GM12878 (cell line): ENCODE measurements around the gene ADAM19. TPM values are rescaled to one million over a fixed set of nuclear protein-coding genes. Genes with fewer than 3 reads are reported as not detected.

ENCODE experiments used
- BCLAF1 ChIP-seq: fragments of 450-650 bp; IDR thresholded peaks from 2 replicates; pipeline ENCODE4 v1.6.1; 2017; ENCODE audit warnings: antibody characterized with exemption, mild to moderate bottlenecking, moderate library complexity
- CUX1 ChIP-seq: IDR thresholded peaks from 2 replicates; pipeline ENCODE4 v1.6.1; 2012; ENCODE audit warnings: improper control_type of control experiment, low read depth, low read length; ENCODE audit not compliant: insufficient replicate concordance
- EED ChIP-seq: sonication (generic); IDR thresholded peaks from 2 replicates; pipeline ENCODE4 v1.6.1; 2016; ENCODE audit warnings: antibody characterized with exemption, low read depth
- EGR1 ChIP-seq, 2 experiments: IDR thresholded peaks; 1 replicate in 1 of 2; 2 replicates in 1 of 2; pipeline ENCODE4 v1.6.1; 2011 to 2012; ENCODE audit warnings: low read depth in 2 of 2, low read length in 2 of 2, borderline replicate concordance in 1 of 2, mild to moderate bottlenecking in 1 of 2, moderate library complexity in 1 of 2
- ELK1 ChIP-seq: IDR thresholded peaks from 2 replicates; pipeline ENCODE4 v1.6.1; 2012; ENCODE audit warnings: low read depth, low read length, improper control_type of control experiment
- ETV6 ChIP-seq, 2 experiments: fragments of 450-650 bp in 1 of 2; IDR thresholded peaks in 1 of 2; conservative IDR thresholded peaks in 1 of 2; 2 replicates each; pipeline ENCODE4 v1.6.1; 2014; ENCODE audit warnings: antibody characterized with exemption in 1 of 2, borderline replicate concordance in 1 of 2, low read depth in 1 of 2, mild to moderate bottlenecking in 1 of 2, moderate library complexity in 1 of 2
- GABPA ChIP-seq: IDR thresholded peaks from 2 replicates; pipeline ENCODE4 v1.6.1; 2014; ENCODE audit warnings: antibody characterized with exemption, low read depth, mild to moderate bottlenecking, inconsistent platforms
- GATAD2B ChIP-seq: fragments of 450-650 bp; conservative IDR thresholded peaks from 2 replicates; pipeline ENCODE4 v1.6.1; 2017; ENCODE audit warnings: low read depth, mild to moderate bottlenecking, moderate library complexity
- IRF3 ChIP-seq: fragments of 450-650 bp; IDR thresholded peaks from 2 replicates; pipeline ENCODE4 v1.6.1; 2014; ENCODE audit warnings: mild to moderate bottlenecking
- IRF4 ChIP-seq: IDR thresholded peaks from 2 replicates; pipeline ENCODE4 v1.6.1; 2011; ENCODE audit warnings: low read depth, low read length
- JUND ChIP-seq: IDR thresholded peaks from 2 replicates; pipeline ENCODE4 v1.6.1; 2012; ENCODE audit warnings: low read depth, mild to moderate bottlenecking, low read length, improper control_type of control experiment, moderate library complexity
- KDM1A ChIP-seq: fragments of 200-600 bp; sonication (generic); IDR thresholded peaks from 2 replicates; pipeline ENCODE4 v1.6.1; 2016; ENCODE audit warnings: borderline replicate concordance
- MTA2 ChIP-seq: fragments of 450-650 bp; IDR thresholded peaks from 2 replicates; pipeline ENCODE4 v1.6.1; 2016; ENCODE audit warnings: low read depth, mild to moderate bottlenecking, moderate library complexity
- RFX5 ChIP-seq: IDR thresholded peaks from 2 replicates; pipeline ENCODE4 v1.6.1; 2011; ENCODE audit warnings: low read depth, low read length, improper control_type of control experiment
- RUNX3 ChIP-seq: IDR thresholded peaks from 2 replicates; pipeline ENCODE4 v1.6.1; 2012; ENCODE audit warnings: low read length, inconsistent platforms
- STAT1 ChIP-seq: fragments of 450-650 bp; conservative IDR thresholded peaks from 2 replicates; pipeline ENCODE4 v1.6.1; 2014; ENCODE audit warnings: antibody characterized with exemption, mild to moderate bottlenecking
- ZBED1 ChIP-seq: IDR thresholded peaks from 2 replicates; pipeline ENCODE4 v1.6.1; 2016; ENCODE audit warnings: borderline replicate concordance
- ZNF207 ChIP-seq: fragments of 450-650 bp; IDR thresholded peaks from 2 replicates; pipeline ENCODE4 v1.6.1; 2014; ENCODE audit warnings: antibody characterized with exemption, mild to moderate bottlenecking, borderline replicate concordance
- ZNF24 ChIP-seq: fragments of 450-650 bp; IDR thresholded peaks from 2 replicates; pipeline ENCODE4 v1.6.1; 2017; ENCODE audit warnings: antibody characterized with exemption, mild to moderate bottlenecking
- polyA plus RNA-seq, 11 experiments: library from polyadenylated mRNA; depleted of rRNA in 4 of 11; unstranded in 6 of 11; stranded (reverse) in 5 of 11; fragments of >200 nt; fragmentation: Nextera tagmentation in 4 of 11; fragmentation: Illumina TruSeq in 1 of 11; extraction: Ambion mirVana in 4 of 11; extraction: Trizol in 1 of 11; gene quantifications; 1 replicate in 1 of 11; 2 replicates in 10 of 11; pipeline versions ENCODE4 v1.2.1 to v1.2.3, GENCODE V29; 2011 to 2016; ENCODE audit warnings: inconsistent platforms in 2 of 11, missing spikeins in 2 of 11, low read depth in 1 of 11
- total RNA-seq, 4 experiments: library from RNA; depleted of rRNA in 3 of 4; stranded (reverse); fragments of >200 nt in 3 of 4; fragmentation: Illumina TruSeq in 1 of 4; extraction: Trizol in 1 of 4; gene quantifications; 2 replicates each; pipeline versions ENCODE4 v1.2.1 to v1.2.3, GENCODE V29; 2013 to 2021

The ADAM19 gene
- total and polyA plus RNA-seq, 10 of the 15 experiments (the other 5 are each of a cell fraction or from before 2014, with no cell fraction given) = 16.0 to 92.8 (median 44.7) TPM

GRCh38 chr5:157540707-157541446, 34.7 kb downstream of the ADAM19 start (continued):
- no peak for TF ChIP-seq KDM1A
- TF ChIP-seq ETV6 (conservative IDR thresholded peaks at IDR 0.05 in 1 of 2, IDR thresholded peaks at IDR 0.05 in 1 of 2; ENCODE audit: borderline replicate concordance in 1 of 2, low read depth in 1 of 2) = peak in 1 of 2 experiments; percentile 30; a peak in 1 of 4 replicates
- TF ChIP-seq IRF4 = peak; percentile 70; the same call in 1 of the 2 replicates
- TF ChIP-seq ELK1 = no peak
- TF ChIP-seq ZBED1 = peak; percentile 63; the same call in 1 of the 2 replicates
- no peak for TF ChIP-seq ZNF207
- TF ChIP-seq IRF3 = no peak
- peak; percentile 91 for TF ChIP-seq ZNF24
- TF ChIP-seq JUND = peak; percentile 6; the same call in 1 of the 2 replicates
- TF ChIP-seq RFX5 = peak; percentile 65
- TF ChIP-seq EGR1 (IDR thresholded peaks at IDR 0.05; ENCODE audit: borderline replicate concordance in 1 of 2, low read depth in 2 of 2, low read length in 2 of 2) = peak in 1 of 2 experiments; percentile 50; a peak in 1 of 3 replicates
- TF ChIP-seq RUNX3 = peak; percentile 63; the same call in 1 of the 2 replicates
- peak; percentile 59 for TF ChIP-seq MTA2
- no peak for TF ChIP-seq STAT1
- no peak for TF ChIP-seq GABPA
- TF ChIP-seq GATAD2B = peak; percentile 45; the same call in 1 of the 2 replicates
- peak; percentile 90 for TF ChIP-seq EED
- TF ChIP-seq BCLAF1 = no peak
- TF ChIP-seq CUX1 = peak; percentile 38
